Erythroblast (primary cell): ENCODE measurements around the gene ATP2A2.

ENCODE experiments used
- GATA1 ChIP-seq: IDR thresholded peaks from 2 replicates; pipeline ENCODE4 v1.6.1; 2011; ENCODE audit warnings: low read depth, mild to moderate bottlenecking, control low read depth, low read length, moderate library complexity
- POLR2A ChIP-seq: IDR thresholded peaks from 2 replicates; pipeline ENCODE4 v1.6.1; 2011; ENCODE audit warnings: mild to moderate bottlenecking, low read length

GRCh38 chr12:110365489-110366320 lies 84.7 kb downstream of the ATP2A2 start:
- TF ChIP-seq POLR2A (no peak), GATA1 (no peak)
